GM12891 (cell line): ENCODE results near the gene PYGL.

Experiments
- PAX5 ChIP-seq: IDR thresholded peaks from 2 replicates; pipeline ENCODE4 v1.6.1; 2011; ENCODE audit warnings: low read length, moderate library complexity, mild to moderate bottlenecking; ENCODE audit not compliant: insufficient read depth, severe bottlenecking
- POLR2A ChIP-seq: IDR thresholded peaks from 2 replicates; pipeline ENCODE4 v1.6.1; 2011; ENCODE audit warnings: low read depth, low read length, control low read depth
- POLR2AphosphoS5 ChIP-seq: IDR thresholded peaks from 2 replicates; pipeline ENCODE4 v1.6.1; 2011; ENCODE audit warnings: low read depth, low read length, control low read depth
- SPI1 ChIP-seq: IDR thresholded peaks from 2 replicates; pipeline ENCODE4 v1.6.1; 2011; ENCODE audit warnings: low read depth, low read length, control low read depth
- TAF1 ChIP-seq: IDR thresholded peaks from 2 replicates; pipeline ENCODE4 v1.6.1; 2011; ENCODE audit warnings: low read depth, low read length, control low read depth

DNA sequence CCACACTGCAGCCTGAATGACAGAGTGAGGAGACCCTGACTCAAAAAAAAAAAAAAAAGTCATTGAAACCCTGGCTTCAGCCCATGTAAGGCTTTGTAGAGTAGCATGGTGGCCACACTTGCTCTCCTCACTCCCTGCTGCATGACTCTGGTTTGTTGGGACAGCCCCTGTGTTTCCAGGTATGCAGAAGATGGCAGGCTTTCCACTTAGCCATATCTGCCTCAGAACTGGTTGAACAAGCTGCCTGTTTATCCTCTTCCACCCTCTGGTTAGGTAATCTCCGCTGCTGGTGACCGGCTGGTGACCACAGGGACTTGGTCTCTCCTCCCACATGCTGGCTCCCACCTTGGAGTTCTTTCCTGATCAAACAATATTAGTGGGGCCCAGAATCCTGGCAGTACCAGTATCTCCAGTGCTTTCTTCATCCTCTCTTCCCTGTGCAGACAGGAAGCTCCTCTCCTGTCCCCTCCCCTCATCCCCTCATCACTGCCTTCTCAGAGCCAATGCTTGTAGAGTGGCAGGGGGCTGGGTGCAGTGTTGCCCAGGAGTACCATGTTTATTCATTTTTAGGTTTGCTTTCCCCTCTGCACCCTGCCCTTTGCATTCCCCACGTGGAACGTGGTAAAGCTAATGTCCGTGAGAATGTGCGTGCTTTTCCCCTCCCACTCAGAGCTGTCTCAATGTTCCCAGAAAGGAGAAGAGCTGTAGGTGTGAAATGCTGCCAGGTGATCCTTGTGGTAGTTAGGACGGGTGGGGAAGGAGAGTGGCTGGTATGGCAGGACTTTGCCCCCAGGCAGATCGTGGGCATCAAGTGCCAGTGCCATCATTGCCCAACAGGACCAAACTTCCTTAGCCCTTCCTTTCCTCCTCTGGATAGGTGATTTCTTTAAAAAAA lies 61.1 kb downstream of the PYGL start:
- TF ChIP-seq POLR2A (no peak), TAF1 (no peak), POLR2AphosphoS5 (no peak), SPI1 (no peak), PAX5 (no peak)
